Measurements from ENCODE around the gene GGCT. TPM values are rescaled to one million over a fixed set of nuclear protein-coding genes. Genes with fewer than 3 reads are reported as not detected.
"Not testable (repeated sequence)": the region's sequence is repeated elsewhere in the genome, so short reads cannot be mapped to it uniquely, and the experiment has no call there.

The GGCT gene
- total RNA-seq, 2 donors from 2014 or later, result 14.7 to 54.0 TPM

GRCh38 chr7:30510124-30511075 is 5.8 kb upstream of the GGCT start:
- Histone ChIP-seq H3K27ac (no peak overlapping the region), H3K27me3 (replicated peaks; ENCODE audit: insufficient read depth) (no peaks in the 10 kb centered on the region), H3K4me1 (replicated peaks) (no peaks in the 10 kb centered on the region), H3K9me3 (no peaks in the 10 kb centered on the region), H3K36me3 (no peaks in the 10 kb centered on the region), H3K4me3 (no peak overlapping the region)
- DNase-seq (ENCODE audit: low spot score), result no peak
- intact Hi-C loops (cut with DNase I), result no loop called here
- TF ChIP-seq POLR2AphosphoS5 (IDR thresholded peaks at IDR 0.05) (no peak), POLR2A (IDR thresholded peaks at IDR 0.05) (no peak), CTCF (IDR thresholded peaks at IDR 0.05) (peak in 3 of 4 experiments; percentile 66 to 79 (median 75))
- WGBS, result 74% methylated on average over 4 of the region's 4 CpGs

- DNase-seq (ENCODE audit: low spot score); H3K27me3 ChIP-seq (replicated peaks; ENCODE audit: insufficient read depth); intact Hi-C loops (cut with DNase I); H3K36me3 ChIP-seq; H3K4me3 ChIP-seq; H3K4me1 ChIP-seq (replicated peaks); H3K9me3 ChIP-seq: not testable (repeated sequence)
- WGBS, result 44% methylated on average over 9 of the region's 9 CpGs
- H3K27ac ChIP-seq, result peak overlapping the region in 1 of 2 donors; percentile 15
Observed at GRCh38 chr7:30509171-30509857, 4.7 kb upstream of the GGCT start.

GRCh38 chr7:30507346-30507900 is 2.8 kb upstream of the GGCT start:
- H3K4me1 ChIP-seq (replicated peaks); H3K9me3 ChIP-seq; H3K27ac ChIP-seq; H3K27me3 ChIP-seq (replicated peaks; ENCODE audit: insufficient read depth); intact Hi-C loops (cut with DNase I); H3K36me3 ChIP-seq; H3K4me3 ChIP-seq; DNase-seq (ENCODE audit: low spot score): not testable (repeated sequence)
- 97% methylated on average over 9 of the region's 9 CpGs for WGBS

GRCh38 chr7:30505174-30505697 is 607 bp upstream of the GGCT start:
- no peak for DNase-seq (ENCODE audit: low spot score)
- TF ChIP-seq CTCF (IDR thresholded peaks at IDR 0.05) (no peak), POLR2AphosphoS5 (IDR thresholded peaks at IDR 0.05) (no peak), POLR2A (IDR thresholded peaks at IDR 0.05) (no peak)
- no peaks in the 10 kb centered on the region for H3K27me3 ChIP-seq (replicated peaks; ENCODE audit: insufficient read depth)
- H3K4me1 ChIP-seq (replicated peaks), result peaks cover 3% of the 10 kb centered on the region
- no peaks in the 10 kb centered on the region for H3K36me3 ChIP-seq
- WGBS, result 13% methylated on average over 19 of the region's 19 CpGs
- intact Hi-C loops (cut with DNase I), result no loop called here
- H3K4me3 ChIP-seq, result peak overlapping the region; percentile 73 to 85
- no peaks in the 10 kb centered on the region for H3K9me3 ChIP-seq
- peak overlapping the region; percentile 85 for H3K27ac ChIP-seq

GRCh38 chr7:30503274-30504212 is 1.1 kb downstream of the GGCT start:
- Histone ChIP-seq H3K4me3 (peak overlapping the region; percentile 73 to 85), H3K9me3 (no peaks in the 10 kb centered on the region), H3K27ac (peak overlapping the region in 1 of 2 donors; percentile 72), H3K4me1 (replicated peaks) (peaks cover 3% of the 10 kb centered on the region), H3K27me3 (replicated peaks; ENCODE audit: insufficient read depth) (no peaks in the 10 kb centered on the region), H3K36me3 (no peaks in the 10 kb centered on the region)
- WGBS, result 56% methylated on average over 15 of the region's 15 CpGs
- TF ChIP-seq POLR2AphosphoS5 (IDR thresholded peaks at IDR 0.05) (no peak), POLR2A (IDR thresholded peaks at IDR 0.05) (no peak), CTCF (IDR thresholded peaks at IDR 0.05) (no peak)
- intact Hi-C loops (cut with DNase I), result loop anchor here (1.0 kb wide), 1 partner anchor 25 kb away; the partner anchor contains the start of gene NOD1
- DNase-seq (ENCODE audit: low spot score), result no peak
